T-cell (primary cell): Measurements from ENCODE around the gene TUBGCP6. TPM values are rescaled to one million over a fixed set of nuclear protein-coding genes. Genes with fewer than 3 reads are reported as not detected.

Source experiments
- ATAC-seq, 4 experiments: fragments of 200-7000 bp in 3 of 4; fragments of 150-1000 bp in 1 of 4; cut with Tn5 transposase; replicated peaks in 1 of 4; 1 replicate in 3 of 4; 2 replicates in 1 of 4; pipeline ENCODE4 v1.10.0; 2021; ENCODE audit warnings: moderate library complexity in 3 of 4, mild to moderate bottlenecking in 2 of 4, moderate number of reproducible peaks in 1 of 4
- CTCF ChIA-PET, 2 donors: fragments of 300-600 bp; sonication (Branson Sonifier 250); formaldehyde crosslinking; loops; one replicate each; lab custom pipeline; 2022; ENCODE audit warnings: antibody characterized with exemption in 2 of 2; lab: Charles Lee
- POLR2A ChIA-PET, 2 donors: fragments of 300-600 bp; sonication (Branson Sonifier 250); formaldehyde crosslinking; loops; one replicate each; lab custom pipeline; 2022; ENCODE audit warnings: antibody characterized with exemption in 2 of 2; lab: Charles Lee
- DNase-seq, 35 experiments: peaks; one replicate each; pipeline versions ENCODE4 v3.0.0 to v3.0.0-alpha.2; 2013 to 2023
- H3K27ac ChIP-seq: one replicate; pipeline ENCODE4 v1.5.1; 2013; ENCODE audit warnings: low read length
- H3K27me3 ChIP-seq, 2 experiments: replicated peaks in 1 of 2; 1 replicate in 1 of 2; 2 replicates in 1 of 2; pipeline versions ENCODE4 v1.6.1 to v1.7.0; 2013; ENCODE audit warnings: low read length in 1 of 2, mixed read lengths in 1 of 2; ENCODE audit not compliant: control insufficient read depth in 2 of 2, insufficient read depth in 2 of 2; ENCODE audit errors: extremely low read depth in 1 of 2
- H3K36me3 ChIP-seq, 2 donors: 1 replicate in 1 of 2; 2 replicates in 1 of 2; pipeline versions ENCODE4 v1.6.1 to v1.7.0; 2013; ENCODE audit warnings: low read length in 1 of 2; ENCODE audit not compliant: control insufficient read depth in 2 of 2, insufficient read depth in 1 of 2; ENCODE audit errors: extremely low read depth in 1 of 2
- H3K4me1 ChIP-seq, 2 experiments: 1 replicate in 1 of 2; 2 replicates in 1 of 2; pipeline versions ENCODE4 v1.6.1 to v1.7.0; 2013; ENCODE audit warnings: low read length in 2 of 2, mixed read lengths in 1 of 2; ENCODE audit not compliant: insufficient read depth in 2 of 2, control insufficient read depth in 1 of 2; ENCODE audit errors: extremely low read depth in 1 of 2
- H3K4me3 ChIP-seq, 2 donors: 1 replicate in 1 of 2; 2 replicates in 1 of 2; pipeline versions ENCODE4 v1.5.1 to v1.7.0; 2013; ENCODE audit warnings: mild to moderate bottlenecking in 2 of 2, low read length in 1 of 2, moderate library complexity in 1 of 2; ENCODE audit not compliant: control insufficient read depth in 1 of 2; ENCODE audit errors: extremely low read depth in 1 of 2
- H3K9me3 ChIP-seq: 2 replicates; pipeline ENCODE4 v1.7.0; 2013
- H3K27ac Mint-ChIP-seq, 2 donors: one replicate each; pipeline ENCODE4 v1.8.0; 2020 to 2021; ENCODE audit warnings: mild to moderate bottlenecking in 2 of 2, mixed read lengths in 2 of 2
- H3K27me3 Mint-ChIP-seq, 2 donors: one replicate each; pipeline ENCODE4 v1.8.0; 2021 to 2022; ENCODE audit warnings: mixed read lengths in 2 of 2
- H3K36me3 Mint-ChIP-seq: one replicate; pipeline ENCODE4 v1.8.0; 2021; ENCODE audit warnings: mixed read lengths
- H3K4me1 Mint-ChIP-seq, 3 donors: one replicate each; pipeline ENCODE4 v1.8.0; 2020 to 2022; ENCODE audit warnings: mixed read lengths in 3 of 3, mild to moderate bottlenecking in 1 of 3
- H3K4me3 Mint-ChIP-seq, 3 donors: one replicate each; pipeline ENCODE4 v1.8.0; 2020 to 2022; ENCODE audit warnings: mild to moderate bottlenecking in 3 of 3, mixed read lengths in 3 of 3, moderate library complexity in 3 of 3
- H3K9me3 Mint-ChIP-seq, 3 donors: one replicate each; pipeline ENCODE4 v1.8.0; 2020 to 2022; ENCODE audit warnings: mixed read lengths in 3 of 3
- WGBS: methylation state at CpG from one replicate; pipeline ENCODE4 v1.1.5; 2013; ENCODE audit warnings: missing lambda C conversion rate; ENCODE audit not compliant: insufficient coverage; 5-methylcytosine and 5-hydroxymethylcytosine counted together
- total RNA-seq, 35 experiments: library from RNA in 6 of 35; stranded (reverse) in 6 of 35; fragments of 120-200 nt in 1 of 35; gene quantifications; one replicate each; pipeline versions ENCODE4 v1.2.1 to v1.2.4 and lab custom pipeline; 2013 to 2026

The TUBGCP6 gene
- total RNA-seq, 5 donors from 2014 or later (not counting 1 experiment from before 2014, with no cell fraction given) = 129 to 144 (median 132) TPM

- Mint-ChIP-seq H3K27me3 (peaks cover 4 to 5% of the 10 kb centered on the region in 2 donors), H3K36me3 (no peaks in the 10 kb centered on the region), H3K4me1 (peaks cover 12 to 26% (median 20%) of the 10 kb centered on the region in 3 donors), H3K27ac (no peak overlapping the region), H3K4me3 (peak overlapping the region in 2 of 3 donors; percentile 43 to 46), H3K9me3 (no peaks in the 10 kb centered on the region)
- H3K4me3 ChIP-seq = no peak overlapping the region
- no peaks in the 10 kb centered on the region for H3K9me3 ChIP-seq
- POLR2A ChIA-PET = no interaction called here
- peaks cover 7 to 36% of the 10 kb centered on the region in 2 experiments for H3K4me1 ChIP-seq
- no peaks in the 10 kb centered on the region for H3K36me3 ChIP-seq
- H3K27me3 ChIP-seq = peaks cover 0 to 32% of the 10 kb centered on the region in 2 experiments
- WGBS = 88% methylated on average over 13 of the region's 19 CpGs
- ATAC-seq (no peak), DNase-seq (no peak)
- CTCF ChIA-PET = no interaction called here
- H3K27ac ChIP-seq = no peak overlapping the region
These were observed 61.5 kb downstream of the TUBGCP6 start for GRCh38 chr22:50183141-50183971.

GRCh38 chr22:50182176-50183081 lies 62.4 kb downstream of the TUBGCP6 start:
- H3K4me3 ChIP-seq = no peak overlapping the region
- CTCF ChIA-PET = no interaction called here
- H3K27ac Mint-ChIP-seq = no peak overlapping the region

GRCh38 chr22:50180727-50181521 lies 63.9 kb downstream of the TUBGCP6 start:
- WGBS = 86% methylated on average over 18 of the region's 27 CpGs
- no peak for DNase-seq
- peaks cover 7 to 12% (median 10%) of the 10 kb centered on the region in 3 donors for H3K4me1 Mint-ChIP-seq

More at GRCh38 chr22:50182176-50183081, 62.4 kb downstream of the TUBGCP6 start:
- no peak for DNase-seq
- no peaks in the 10 kb centered on the region for H3K36me3 Mint-ChIP-seq
- no peaks in the 10 kb centered on the region for H3K9me3 ChIP-seq
- no peak overlapping the region for H3K27ac ChIP-seq
- H3K27me3 Mint-ChIP-seq = peaks cover 4 to 5% of the 10 kb centered on the region in 2 donors
- peaks cover 0 to 32% of the 10 kb centered on the region in 2 experiments for H3K27me3 ChIP-seq
- POLR2A ChIA-PET = no interaction called here
- WGBS = 88% methylated on average over 28 of the region's 31 CpGs
- no peak overlapping the region for H3K4me3 Mint-ChIP-seq
- peaks cover 12 to 20% (median 16%) of the 10 kb centered on the region in 3 donors for H3K4me1 Mint-ChIP-seq
- no peak for ATAC-seq
- peaks cover 5 to 28% of the 10 kb centered on the region in 2 experiments for H3K4me1 ChIP-seq
- no peaks in the 10 kb centered on the region for H3K9me3 Mint-ChIP-seq
- H3K36me3 ChIP-seq = no peaks in the 10 kb centered on the region

DNA sequence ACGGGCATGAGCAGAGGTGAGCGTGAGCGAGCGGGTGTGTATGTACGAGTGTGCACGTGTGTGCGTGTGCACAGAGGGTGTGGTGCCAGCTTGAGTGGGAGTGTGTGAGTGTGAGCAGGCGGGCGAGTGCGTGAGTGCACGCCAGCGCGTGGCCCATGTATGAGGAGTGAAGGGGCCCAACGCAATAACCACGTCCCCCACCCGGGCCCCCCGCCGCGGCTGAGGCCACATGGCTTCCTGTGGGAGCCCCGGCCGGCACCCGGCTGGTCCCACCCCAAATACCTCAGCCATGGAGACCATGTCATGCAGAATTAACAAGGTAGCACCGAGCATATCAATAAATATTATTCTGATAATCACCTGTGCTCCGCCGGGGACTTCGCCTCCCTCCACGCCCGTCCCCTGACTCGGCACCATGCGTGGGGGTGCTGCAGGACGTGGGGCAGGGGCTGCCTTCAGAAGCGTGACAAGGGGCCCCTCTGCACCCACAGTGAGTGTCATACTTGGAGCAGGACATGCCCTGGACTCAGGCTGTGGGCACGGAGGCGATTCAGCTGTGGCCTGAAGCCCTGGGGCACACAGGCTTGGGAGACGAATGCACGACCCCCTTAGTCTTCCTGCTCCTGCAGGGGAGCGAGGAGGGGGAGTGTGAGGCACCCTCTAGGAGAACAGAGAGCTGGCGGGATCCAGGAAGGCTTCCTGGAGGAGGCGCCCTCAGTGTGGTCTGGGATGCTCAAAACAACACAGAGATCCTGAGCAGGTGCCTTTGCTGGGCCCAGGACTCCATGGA lies 64.7 kb downstream of the TUBGCP6 start:
- no peaks in the 10 kb centered on the region for H3K36me3 Mint-ChIP-seq
- H3K4me3 ChIP-seq = no peak overlapping the region
- CTCF ChIA-PET = no interaction called here
- peak overlapping the region in 1 of 2 donors; percentile 19 for H3K27ac Mint-ChIP-seq
- WGBS = 54% methylated on average over 35 of the region's 39 CpGs
- H3K36me3 ChIP-seq = no peaks in the 10 kb centered on the region
- ATAC-seq (no peak), DNase-seq (no peak)
- H3K4me1 Mint-ChIP-seq = peaks cover 7 to 10% (median 8%) of the 10 kb centered on the region in 3 donors
- POLR2A ChIA-PET = no interaction called here
- H3K9me3 ChIP-seq = no peaks in the 10 kb centered on the region
- no peaks in the 10 kb centered on the region for H3K9me3 Mint-ChIP-seq
- H3K27me3 ChIP-seq = peaks cover 0 to 35% of the 10 kb centered on the region in 2 experiments
- no peak overlapping the region for H3K4me3 Mint-ChIP-seq
- H3K4me1 ChIP-seq = peaks cover under 1 to 13% of the 10 kb centered on the region in 2 experiments
- no peak overlapping the region for H3K27ac ChIP-seq
- H3K27me3 Mint-ChIP-seq = peaks cover 5 to 8% of the 10 kb centered on the region in 2 donors

More at GRCh38 chr22:50180727-50181521, 63.9 kb downstream of the TUBGCP6 start:
- Histone ChIP-seq H3K4me1 (peaks cover 3 to 17% of the 10 kb centered on the region in 2 experiments), H3K4me3 (no peak overlapping the region), H3K27ac (no peak overlapping the region), H3K27me3 (peaks cover 0 to 34% of the 10 kb centered on the region in 2 experiments), H3K9me3 (no peaks in the 10 kb centered on the region), H3K36me3 (no peaks in the 10 kb centered on the region)
- Mint-ChIP-seq H3K9me3 (no peaks in the 10 kb centered on the region), H3K4me3 (no peak overlapping the region), H3K27ac (no peak overlapping the region), H3K27me3 (peaks cover 4 to 5% of the 10 kb centered on the region in 2 donors), H3K36me3 (no peaks in the 10 kb centered on the region)
- ATAC-seq = no peak
- ChIA-PET POLR2A (no interaction called here), CTCF (no interaction called here)

- Mint-ChIP-seq H3K4me1 (peaks cover 5 to 7% (median 6%) of the 10 kb centered on the region in 3 donors), H3K4me3 (no peak overlapping the region)
- no peak for ATAC-seq
These were observed 65.7 kb downstream of the TUBGCP6 start for GRCh38 chr22:50178871-50179869.

More at GRCh38 chr22:50178871-50179869, 65.7 kb downstream of the TUBGCP6 start:
- Mint-ChIP-seq H3K27ac (no peak overlapping the region), H3K27me3 (peaks cover 5 to 8% of the 10 kb centered on the region in 2 donors), H3K36me3 (no peaks in the 10 kb centered on the region), H3K9me3 (no peaks in the 10 kb centered on the region)
- no peaks in the 10 kb centered on the region for H3K36me3 ChIP-seq
- CTCF ChIA-PET = no interaction called here
- WGBS = 87% methylated on average over 46 of the region's 64 CpGs
- DNase-seq = no peak
- H3K4me3 ChIP-seq = no peak overlapping the region
- POLR2A ChIA-PET = no interaction called here
- H3K4me1 ChIP-seq = peaks cover 0 to 6% of the 10 kb centered on the region in 2 experiments
- H3K9me3 ChIP-seq = no peaks in the 10 kb centered on the region
- peaks cover 0 to 37% of the 10 kb centered on the region in 2 experiments for H3K27me3 ChIP-seq
- H3K27ac ChIP-seq = no peak overlapping the region
